Keratinocyte (primary cell): Measurements from ENCODE around the gene ZNF346. TPM values are rescaled to one million over a fixed set of nuclear protein-coding genes. Genes with fewer than 3 reads are reported as not detected.

Experiments used
- DNase-seq: peaks from one replicate; pipeline ENCODE4 v3.0.0-alpha.2; 2011; ENCODE audit warnings: low read depth, missing footprints, low spot score
- FAIRE-seq: peaks from 2 replicates; lab custom pipeline; 2011; peaks lifted over from hg19 to GRCh38; lab: Jason Lieb, UNC
- H2AFZ ChIP-seq: 2 replicates; pipeline ENCODE4 v1.6.0; 2012; ENCODE audit warnings: low read length, control low read depth, inconsistent platforms; ENCODE audit not compliant: control insufficient read depth
- H3K27ac ChIP-seq: 2 replicates; pipeline ENCODE4 v1.5.1; 2011; ENCODE audit warnings: low read length; ENCODE audit not compliant: control insufficient read depth, insufficient read depth
- H3K27me3 ChIP-seq: 3 replicates; pipeline ENCODE4 v1.6.0; 2011; ENCODE audit warnings: low read length; ENCODE audit not compliant: control insufficient read depth, insufficient read depth; ENCODE audit errors: extremely low read depth
- H3K36me3 ChIP-seq, 2 experiments: 2 replicates in 1 of 2; 3 replicates in 1 of 2; pipeline ENCODE4 v1.5.1; 2011; ENCODE audit warnings: low read length in 2 of 2, mild to moderate bottlenecking in 1 of 2; ENCODE audit not compliant: control insufficient read depth in 2 of 2, insufficient read depth in 2 of 2; ENCODE audit errors: extremely low read depth in 1 of 2
- H3K4me1 ChIP-seq: 3 replicates; pipeline ENCODE4 v1.5.1; 2011; ENCODE audit warnings: low read length; ENCODE audit not compliant: control insufficient read depth, insufficient read depth; ENCODE audit errors: extremely low read depth
- H3K4me2 ChIP-seq: 3 replicates; pipeline ENCODE4 v1.6.0; 2011; ENCODE audit warnings: low read depth, low read length; ENCODE audit not compliant: control insufficient read depth, insufficient read depth; ENCODE audit errors: extremely low read depth
- H3K4me3 ChIP-seq, 3 experiments: fragments of 200-600 bp in 1 of 3; sonication (generic) in 1 of 3; 2 replicates in 2 of 3; 3 replicates in 1 of 3; pipeline ENCODE4 v1.5.1; 2011 to 2016; ENCODE audit warnings: low read length in 3 of 3, mild to moderate bottlenecking in 3 of 3, control low read depth in 2 of 3, inconsistent platforms in 1 of 3, low read depth in 1 of 3, mixed read lengths in 1 of 3, mixed run types in 1 of 3, moderate library complexity in 1 of 3; ENCODE audit not compliant: control insufficient read depth in 2 of 3, insufficient read depth in 2 of 3; ENCODE audit errors: extremely low read depth in 1 of 3
- H3K79me2 ChIP-seq: 2 replicates; pipeline ENCODE4 v1.6.0; 2012; ENCODE audit warnings: low read length; ENCODE audit not compliant: control insufficient read depth, insufficient read depth
- H3K9ac ChIP-seq: 3 replicates; pipeline ENCODE4 v1.6.0; 2011; ENCODE audit warnings: low read length; ENCODE audit not compliant: control insufficient read depth, insufficient read depth; ENCODE audit errors: extremely low read depth
- H3K9me1 ChIP-seq: 3 replicates; pipeline ENCODE4 v1.6.0; 2011; ENCODE audit warnings: low read length; ENCODE audit not compliant: control insufficient read depth, insufficient read depth; ENCODE audit errors: extremely low read depth
- H3K9me3 ChIP-seq: 2 replicates; pipeline ENCODE4 v1.5.1; 2012; ENCODE audit warnings: low read depth, low read length; ENCODE audit not compliant: control insufficient read depth
- H4K20me1 ChIP-seq: 3 replicates; pipeline ENCODE4 v1.6.0; 2011; ENCODE audit warnings: low read length; ENCODE audit not compliant: control insufficient read depth, insufficient read depth; ENCODE audit errors: extremely low read depth
- CTCF ChIP-seq, 3 experiments: IDR thresholded peaks in 1 of 3; conservative IDR thresholded peaks in 1 of 3; optimal IDR thresholded peaks in 1 of 3; 2 replicates in 2 of 3; 3 replicates in 1 of 3; pipeline versions ENCODE3 to v1.5.1; 2011; ENCODE audit warnings: low read length in 3 of 3, mild to moderate bottlenecking in 3 of 3, moderate library complexity in 2 of 3, control low read depth in 1 of 3, inconsistent platforms in 1 of 3; ENCODE audit not compliant: insufficient read depth in 2 of 3; ENCODE audit errors: extremely low read depth in 1 of 3
- EZH2 ChIP-seq: IDR thresholded peaks from one replicate; pipeline ENCODE4 v1.6.1; 2012; ENCODE audit warnings: inconsistent platforms, mild to moderate bottlenecking, low read length, moderate library complexity
- dilution Hi-C: fragments of 300-500 bp; cut with MboI; formaldehyde crosslinking; loops from one replicate; pipeline ENCODE4 v1.7.0; 2020; ENCODE audit warnings: low sequenced_read_pairs; ENCODE audit not compliant: extremely low pct_ligation_motif_present
- polyA plus RNA-seq, 5 experiments: library from polyadenylated mRNA; depleted of rRNA in 3 of 5; stranded (reverse) in 3 of 5; stranded (forward) in 1 of 5; unstranded in 1 of 5; fragments of >200 nt; gene quantifications; 1 replicate in 1 of 5; 2 replicates in 3 of 5; 3 replicates in 1 of 5; pipeline versions ENCODE4 v1.2.1 to v1.2.3, GENCODE V29; 2011 to 2012; ENCODE audit warnings: missing spikeins in 2 of 5, low read depth in 1 of 5, low replicate concordance in 1 of 5

ZNF346 gene
- polyA plus RNA-seq, 1 donor (not counting 4 experiments of a cell fraction or from before 2014, with no cell fraction given), result 9.5 TPM

- Histone ChIP-seq H2AFZ (no peak overlapping the region), H3K4me3 (no peak overlapping the region), H3K9ac (no peak overlapping the region), H4K20me1 (no peaks in the 10 kb centered on the region), H3K4me1 (peaks cover 11% of the 10 kb centered on the region), H3K4me2 (no peak overlapping the region), H3K36me3 (peaks cover 0 to 3% of the 10 kb centered on the region in 2 experiments), H3K9me1 (no peaks in the 10 kb centered on the region), H3K27ac (no peak overlapping the region), H3K9me3 (no peaks in the 10 kb centered on the region), H3K79me2 (peaks cover 18% of the 10 kb centered on the region), H3K27me3 (no peaks in the 10 kb centered on the region)
- FAIRE-seq, result no peak
- dilution Hi-C loops, result no loop called here
- TF ChIP-seq CTCF (optimal IDR thresholded peaks at IDR 0.05 in 1 of 3, IDR thresholded peaks at IDR 0.05 in 1 of 3, conservative IDR thresholded peaks at IDR 0.05 in 1 of 3; ENCODE audit: extremely low read depth in 1 of 3, insufficient read depth in 2 of 3, low read length in 3 of 3), result no peak
- no peak for TF ChIP-seq EZH2
- DNase-seq, result no peak
These were observed 2.5 kb upstream of the ZNF346 start for GRCh38 chr5:177020033-177020432.

GRCh38 chr5:177023303-177023664 lies 788 bp downstream of the ZNF346 start:
- no peaks in the 10 kb centered on the region for H3K27me3 ChIP-seq
- peaks cover 11% of the 10 kb centered on the region for H3K4me1 ChIP-seq
- no peaks in the 10 kb centered on the region for H4K20me1 ChIP-seq
- no peaks in the 10 kb centered on the region for H3K9me3 ChIP-seq
- DNase-seq (no peak), FAIRE-seq (no peak)
- H3K4me2 ChIP-seq, result peak overlapping the region; percentile 86
- dilution Hi-C loops, result no loop called here
- H3K79me2 ChIP-seq, result peaks cover 21% of the 10 kb centered on the region
- peak overlapping the region; percentile 92 for H3K9ac ChIP-seq
- TF ChIP-seq CTCF (optimal IDR thresholded peaks at IDR 0.05 in 1 of 3, IDR thresholded peaks at IDR 0.05 in 1 of 3, conservative IDR thresholded peaks at IDR 0.05 in 1 of 3; ENCODE audit: extremely low read depth in 1 of 3, insufficient read depth in 2 of 3, low read length in 3 of 3), result no peak
- TF ChIP-seq EZH2, result no peak
- H3K27ac ChIP-seq, result peak overlapping the region; percentile 68
- peaks cover 0 to 3% of the 10 kb centered on the region in 2 experiments for H3K36me3 ChIP-seq
- no peaks in the 10 kb centered on the region for H3K9me1 ChIP-seq
- H3K4me3 ChIP-seq, result peak overlapping the region; percentile 94 to 98 (median 97)
- H2AFZ ChIP-seq, result peak overlapping the region; percentile 99
